Type B pancreatic cell (in vitro differentiated cells): Measurements from ENCODE around the gene ANKRD33. TPM values are rescaled to one million over a fixed set of nuclear protein-coding genes. Genes with fewer than 3 reads are reported as not detected.

Experiments
- DNase-seq: peaks from one replicate; pipeline ENCODE4 v3.0.0; 2021; ENCODE audit warnings: mixed read lengths; ENCODE audit not compliant: unreplicated experiment; ENCODE audit errors: extremely low spot score
- H3K27ac Mint-ChIP-seq: 2 replicates; pipeline ENCODE4 v1.8.0; 2021; ENCODE audit warnings: mild to moderate bottlenecking, mixed read lengths
- H3K27me3 Mint-ChIP-seq: 2 replicates; pipeline ENCODE4 v1.8.0; 2021; ENCODE audit warnings: mixed read lengths
- H3K36me3 Mint-ChIP-seq: 2 replicates; pipeline ENCODE4 v1.8.0; 2021; ENCODE audit warnings: mixed read lengths
- H3K4me1 Mint-ChIP-seq: one replicate; pipeline ENCODE4 v1.8.0; 2021; ENCODE audit warnings: mixed read lengths; ENCODE audit not compliant: unreplicated experiment
- H3K4me3 Mint-ChIP-seq: 2 replicates; pipeline ENCODE4 v1.8.0; 2021; ENCODE audit warnings: mild to moderate bottlenecking, mixed read lengths
- H3K9me3 Mint-ChIP-seq: 2 replicates; pipeline ENCODE4 v1.8.0; 2021; ENCODE audit warnings: mixed read lengths
- CTCF ChIP-seq: fragments of 200-600 bp; sonication (generic); conservative IDR thresholded peaks from 2 replicates; pipeline ENCODE4 v1.5.0; 2021; ENCODE audit warnings: antibody characterized with exemption, mild to moderate bottlenecking
- total RNA-seq: library from RNA; stranded (reverse); gene quantifications from 2 replicates; pipeline ENCODE4 v1.2.1, GENCODE V29; 2021; ENCODE audit warnings: low replicate concordance

The ANKRD33 gene
- total RNA-seq, 1 donor from 2014 or later = 0.51 TPM

DNA sequence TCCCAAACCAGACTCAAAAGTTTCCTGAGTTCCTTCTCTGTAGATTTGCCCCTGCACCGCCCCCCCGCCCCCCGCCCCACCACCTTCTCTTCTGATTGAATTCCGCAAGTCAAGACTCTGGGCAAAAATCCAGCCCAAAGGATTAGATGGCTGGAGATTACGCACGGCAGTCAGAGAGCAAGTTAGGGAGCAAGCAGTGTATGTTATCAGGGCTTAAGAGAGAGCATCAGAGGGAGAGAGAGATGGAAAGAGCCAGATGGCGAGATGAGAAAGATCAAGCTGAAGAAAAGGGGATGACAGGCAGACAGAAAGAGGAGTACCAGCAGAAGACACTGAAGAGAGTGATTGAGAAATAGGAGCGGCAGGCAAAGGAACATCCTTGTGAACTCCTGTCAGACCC lies 13.9 kb upstream of the ANKRD33 start:
- DNase-seq = no peak
- H3K27ac Mint-ChIP-seq = no peak overlapping the region
- H3K4me1 Mint-ChIP-seq = peaks cover 30% of the 10 kb centered on the region
- H3K4me3 Mint-ChIP-seq = no peak overlapping the region
- no peaks in the 10 kb centered on the region for H3K36me3 Mint-ChIP-seq
- H3K9me3 Mint-ChIP-seq = no peaks in the 10 kb centered on the region
- TF ChIP-seq CTCF = no peak
- peaks cover 10% of the 10 kb centered on the region for H3K27me3 Mint-ChIP-seq

GRCh38 chr12:51874486-51874885 lies 13.4 kb upstream of the ANKRD33 start:
- Mint-ChIP-seq H3K36me3 (no peaks in the 10 kb centered on the region), H3K27me3 (peaks cover 10% of the 10 kb centered on the region), H3K4me3 (no peak overlapping the region), H3K4me1 (peaks cover 30% of the 10 kb centered on the region), H3K9me3 (no peaks in the 10 kb centered on the region), H3K27ac (no peak overlapping the region)
- DNase-seq = no peak
- TF ChIP-seq CTCF = no peak

DNA sequence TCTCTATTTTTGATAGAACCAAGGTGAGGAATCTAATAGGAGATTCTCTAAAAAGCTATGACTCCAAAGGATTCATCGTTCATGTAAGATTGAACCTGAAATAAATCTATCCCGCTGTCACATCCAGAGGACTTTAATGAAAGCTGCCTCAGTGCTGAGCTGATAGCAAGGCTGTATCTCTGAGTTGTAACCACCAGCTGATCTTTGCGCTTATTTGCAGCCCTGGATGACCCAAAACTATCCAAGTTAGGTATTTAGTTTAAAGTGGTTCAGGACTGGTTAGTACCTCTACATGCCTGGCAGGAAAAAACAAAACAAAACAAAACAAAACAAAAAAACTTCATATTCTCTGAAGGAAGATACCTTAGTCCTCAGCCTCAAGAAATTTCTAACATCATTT lies 8.8 kb upstream of the ANKRD33 start:
- no peak overlapping the region for H3K4me3 Mint-ChIP-seq
- DNase-seq = no peak
- TF ChIP-seq CTCF = no peak

GRCh38 chr12:51883295-51883694 lies 4.6 kb upstream of the ANKRD33 start:
- Mint-ChIP-seq H3K9me3 (no peaks in the 10 kb centered on the region), H3K4me1 (peaks cover 10% of the 10 kb centered on the region), H3K4me3 (no peak overlapping the region), H3K27ac (no peak overlapping the region), H3K36me3 (no peaks in the 10 kb centered on the region), H3K27me3 (peaks cover 2% of the 10 kb centered on the region)
- no peak for DNase-seq
- no peak for TF ChIP-seq CTCF

More for the DNA sequence above, 8.8 kb upstream of the ANKRD33 start:
- H3K4me1 Mint-ChIP-seq = peaks cover 8% of the 10 kb centered on the region
- H3K27me3 Mint-ChIP-seq = peaks cover 4% of the 10 kb centered on the region
- no peaks in the 10 kb centered on the region for H3K9me3 Mint-ChIP-seq
- H3K36me3 Mint-ChIP-seq = no peaks in the 10 kb centered on the region
- H3K27ac Mint-ChIP-seq = no peak overlapping the region

DNA sequence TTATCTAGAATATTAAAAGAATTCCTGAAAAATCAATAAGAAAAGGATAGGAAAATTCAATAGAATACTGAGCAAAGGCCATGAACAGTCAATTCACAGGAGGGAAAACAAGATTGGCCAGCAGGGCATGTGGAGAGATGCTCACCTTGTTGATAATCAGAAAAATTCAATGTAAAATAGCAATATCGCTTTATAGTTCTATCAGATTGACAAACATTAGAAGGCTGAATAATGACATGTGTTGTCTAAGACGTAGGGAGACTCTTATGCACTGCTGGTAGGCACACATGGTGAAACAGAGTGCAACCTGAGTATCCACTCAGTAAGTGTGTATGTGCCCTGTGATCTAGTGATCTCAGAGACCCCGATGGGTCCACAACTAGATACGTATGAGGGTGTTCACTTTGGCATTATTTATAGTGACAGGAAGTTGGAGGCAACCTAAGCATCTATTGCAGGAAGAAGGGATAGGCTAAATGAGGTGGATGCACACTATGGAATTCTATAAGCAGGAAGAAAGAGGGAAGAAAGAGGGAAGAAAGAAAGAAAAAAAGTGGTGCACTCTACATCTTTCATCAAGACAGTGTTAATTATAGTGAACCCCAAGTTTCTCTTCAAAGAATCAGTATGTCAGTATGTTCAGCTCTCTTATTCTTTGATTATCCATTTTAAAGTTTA lies 3.8 kb upstream of the ANKRD33 start:
- H3K4me1 Mint-ChIP-seq = peaks cover 12% of the 10 kb centered on the region
- no peak overlapping the region for H3K27ac Mint-ChIP-seq
- no peaks in the 10 kb centered on the region for H3K9me3 Mint-ChIP-seq
- peaks cover 2% of the 10 kb centered on the region for H3K27me3 Mint-ChIP-seq
- TF ChIP-seq CTCF = no peak
- DNase-seq = no peak
- H3K36me3 Mint-ChIP-seq = no peaks in the 10 kb centered on the region
- H3K4me3 Mint-ChIP-seq = no peak overlapping the region
